Retinal pigment epithelial cell (primary cell): ENCODE measurements around the gene FBXL7.

Experiments used
- DNase-seq: peaks from one replicate; pipeline ENCODE4 v3.0.0-alpha.2; 2010; ENCODE audit warnings: low read depth
- H3K4me3 ChIP-seq: 2 replicates; pipeline ENCODE4 v1.5.1; 2011; ENCODE audit warnings: mild to moderate bottlenecking, low read length, control low read depth, moderate library complexity
- TF ChIP-seq, protein P1 (sequence below): conservative IDR thresholded peaks from 2 replicates; pipeline ENCODE4 v1.5.1; 2011; ENCODE audit warnings: low read depth, low read length, control low read depth, inconsistent platforms

Gene FBXL7

DNA sequence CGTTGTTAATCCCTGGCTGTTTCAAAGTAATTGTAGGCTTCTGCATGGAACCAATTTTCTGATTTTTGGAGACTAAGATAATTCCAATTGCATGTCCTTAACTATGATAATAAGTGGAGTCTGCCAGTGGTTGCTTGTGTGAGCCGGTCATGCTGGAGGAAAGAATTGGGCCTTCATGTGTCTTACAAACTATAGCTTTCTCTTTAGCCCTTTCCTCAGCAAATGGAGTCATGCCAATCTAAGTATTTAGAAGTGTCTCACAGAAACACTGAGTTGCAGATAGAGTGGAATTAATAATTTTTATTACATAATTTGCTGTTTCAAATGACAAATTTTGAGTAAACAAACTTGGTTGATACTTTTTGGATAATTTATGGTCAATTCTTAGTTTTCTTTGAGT lies 200.4 kb downstream of the FBXL7 start:
- TF ChIP-seq, protein P1, sequence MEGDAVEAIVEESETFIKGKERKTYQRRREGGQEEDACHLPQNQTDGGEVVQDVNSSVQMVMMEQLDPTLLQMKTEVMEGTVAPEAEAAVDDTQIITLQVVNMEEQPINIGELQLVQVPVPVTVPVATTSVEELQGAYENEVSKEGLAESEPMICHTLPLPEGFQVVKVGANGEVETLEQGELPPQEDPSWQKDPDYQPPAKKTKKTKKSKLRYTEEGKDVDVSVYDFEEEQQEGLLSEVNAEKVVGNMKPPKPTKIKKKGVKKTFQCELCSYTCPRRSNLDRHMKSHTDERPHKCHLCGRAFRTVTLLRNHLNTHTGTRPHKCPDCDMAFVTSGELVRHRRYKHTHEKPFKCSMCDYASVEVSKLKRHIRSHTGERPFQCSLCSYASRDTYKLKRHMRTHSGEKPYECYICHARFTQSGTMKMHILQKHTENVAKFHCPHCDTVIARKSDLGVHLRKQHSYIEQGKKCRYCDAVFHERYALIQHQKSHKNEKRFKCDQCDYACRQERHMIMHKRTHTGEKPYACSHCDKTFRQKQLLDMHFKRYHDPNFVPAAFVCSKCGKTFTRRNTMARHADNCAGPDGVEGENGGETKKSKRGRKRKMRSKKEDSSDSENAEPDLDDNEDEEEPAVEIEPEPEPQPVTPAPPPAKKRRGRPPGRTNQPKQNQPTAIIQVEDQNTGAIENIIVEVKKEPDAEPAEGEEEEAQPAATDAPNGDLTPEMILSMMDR, result no peak
- H3K4me3 ChIP-seq, result no peak overlapping the region
- DNase-seq, result no peak

DNA sequence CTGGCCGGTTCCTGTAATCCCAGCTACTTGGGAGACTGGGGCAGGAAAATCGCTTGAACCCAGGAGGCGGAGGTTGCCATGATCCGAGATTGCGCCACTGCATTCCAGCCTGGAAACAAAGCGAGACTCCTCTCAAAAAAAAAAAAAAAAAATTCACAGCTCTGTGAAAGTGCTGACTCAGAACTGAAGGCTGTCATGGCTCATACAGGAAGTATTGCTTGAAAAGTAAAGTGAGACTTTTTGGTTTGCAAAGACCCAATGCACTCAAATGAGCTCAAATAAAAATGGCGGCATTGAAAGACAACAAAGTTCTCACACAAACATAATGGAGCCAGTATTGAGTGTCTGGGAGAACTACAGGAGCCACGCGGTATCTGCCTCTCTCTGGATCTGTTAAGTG lies 202.1 kb downstream of the FBXL7 start:
- DNase-seq, result no peak
- TF ChIP-seq, protein P1, result no peak
- no peak overlapping the region for H3K4me3 ChIP-seq

DNA sequence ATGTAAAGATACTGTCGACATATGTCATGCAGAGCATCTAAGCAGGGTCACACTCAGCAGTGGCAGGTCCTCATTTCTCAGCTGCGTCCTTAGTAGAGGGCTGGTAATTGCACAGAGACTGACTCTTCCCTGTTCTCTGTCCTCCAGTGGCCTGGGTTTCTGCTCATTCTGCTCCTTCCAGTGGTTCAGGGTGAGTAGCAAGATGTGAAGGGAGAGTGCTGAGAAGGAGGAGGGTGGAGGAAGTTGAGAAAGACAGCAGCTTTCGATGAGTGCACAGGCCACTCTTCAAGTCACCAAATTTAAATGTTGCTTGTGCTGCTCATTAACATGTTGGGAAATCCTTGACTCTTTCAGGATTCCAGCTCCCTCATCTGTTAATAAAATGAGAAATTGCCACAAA lies 203.9 kb downstream of the FBXL7 start:
- H3K4me3 ChIP-seq, result no peak overlapping the region
- DNase-seq, result no peak
- TF ChIP-seq, protein P1, result no peak

DNA sequence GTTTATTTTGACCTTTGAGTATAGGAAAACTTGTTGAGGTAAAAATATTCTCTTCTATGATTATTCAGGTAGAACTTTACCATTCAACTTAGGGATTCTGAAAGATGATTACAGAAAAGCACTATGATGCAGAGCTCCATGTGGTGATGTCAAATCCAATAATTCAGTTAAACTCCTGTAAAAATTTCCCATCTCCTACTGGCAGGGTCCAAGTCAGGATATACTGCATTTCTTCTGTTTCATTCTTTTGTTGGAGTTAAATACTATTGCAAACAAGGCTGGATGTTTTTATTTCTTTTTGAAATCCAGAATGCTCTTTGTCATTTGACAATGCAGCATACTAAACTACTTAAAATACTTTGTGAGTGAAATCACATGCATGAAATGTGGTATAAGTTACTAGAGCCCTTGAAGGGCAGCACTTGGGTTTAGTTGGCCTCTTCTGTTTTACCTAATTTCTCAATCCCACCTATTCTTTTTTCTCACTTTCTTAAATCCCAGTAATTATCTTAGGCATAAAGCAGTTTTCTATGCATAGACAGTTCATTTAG lies 204.5 kb downstream of the FBXL7 start:
- no peak overlapping the region for H3K4me3 ChIP-seq
- TF ChIP-seq, protein P1, result no peak
- no peak for DNase-seq

DNA sequence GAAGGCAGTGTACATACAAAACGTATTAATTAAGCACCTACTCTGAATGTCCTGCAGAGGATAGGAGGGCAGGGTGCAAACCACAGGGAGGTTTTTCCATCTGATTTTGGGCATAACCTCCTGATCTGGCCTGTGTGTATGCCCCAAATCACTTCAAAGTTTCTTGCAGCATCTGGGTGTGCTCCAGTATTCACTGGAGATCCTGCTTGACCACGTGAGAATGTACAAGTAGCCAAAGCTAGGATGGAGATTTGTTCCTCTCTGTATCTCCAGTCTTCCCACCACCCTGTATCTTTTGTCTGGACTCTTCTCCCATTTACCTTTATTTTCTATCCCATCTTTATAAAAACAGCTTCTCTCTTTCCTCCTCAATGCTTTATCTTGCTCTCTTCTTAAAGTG lies 207.7 kb downstream of the FBXL7 start:
- TF ChIP-seq, protein P1, result no peak
- no peak for DNase-seq
- no peak overlapping the region for H3K4me3 ChIP-seq

DNA sequence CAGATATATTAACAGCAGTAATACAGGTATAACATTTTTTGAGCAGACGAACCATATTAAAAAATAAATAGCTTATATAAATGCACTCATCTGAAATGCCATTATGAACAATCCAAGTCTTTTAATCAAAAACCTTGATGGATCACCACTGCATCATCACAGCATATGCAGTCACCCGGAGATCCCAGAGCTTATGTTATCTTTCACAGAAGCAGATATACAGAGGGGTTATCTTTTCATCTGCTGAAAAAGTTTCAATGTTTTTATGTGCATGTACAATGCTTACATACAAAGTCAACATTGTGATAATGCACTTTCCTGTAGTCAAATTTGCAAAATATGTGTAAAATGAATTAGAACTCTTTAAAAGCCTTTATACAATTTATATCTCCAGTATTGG lies 211.9 kb downstream of the FBXL7 start:
- TF ChIP-seq, protein P1, result no peak

DNA sequence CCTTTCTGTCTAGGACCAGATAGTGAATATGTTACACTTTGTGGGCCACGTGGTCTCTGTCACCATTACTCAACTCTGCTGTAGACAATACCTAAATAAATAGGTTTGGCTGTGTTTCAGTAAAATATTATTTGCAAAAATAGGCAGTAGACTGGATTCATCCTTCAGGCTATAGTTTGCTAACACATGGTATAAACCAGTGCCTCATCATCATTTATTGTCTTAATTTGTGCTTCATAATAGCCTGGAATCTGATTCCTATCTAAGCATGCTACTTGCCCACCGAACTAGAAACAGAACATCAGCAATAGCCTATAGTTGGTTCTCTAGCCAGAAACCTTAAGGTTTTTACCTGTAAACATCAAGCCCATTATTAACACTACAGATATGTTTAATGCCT lies 215.6 kb downstream of the FBXL7 start:
- TF ChIP-seq, protein P1, result no peak
- H3K4me3 ChIP-seq, result no peak overlapping the region
- no peak for DNase-seq

More for the DNA sequence above, 211.9 kb downstream of the FBXL7 start:
- no peak for DNase-seq
- H3K4me3 ChIP-seq, result no peak overlapping the region
